HG03520 (cell line): ENCODE measurements around the gene PCDHAC1.

Experiments used
- ATAC-seq: cut with Tn5 transposase; IDR thresholded peaks from one replicate; pipeline ENCODE4 v1.9.1; 2021; ENCODE audit warnings: mild to moderate bottlenecking, moderate library complexity; ENCODE audit not compliant: unreplicated experiment

PCDHAC1 gene

DNA sequence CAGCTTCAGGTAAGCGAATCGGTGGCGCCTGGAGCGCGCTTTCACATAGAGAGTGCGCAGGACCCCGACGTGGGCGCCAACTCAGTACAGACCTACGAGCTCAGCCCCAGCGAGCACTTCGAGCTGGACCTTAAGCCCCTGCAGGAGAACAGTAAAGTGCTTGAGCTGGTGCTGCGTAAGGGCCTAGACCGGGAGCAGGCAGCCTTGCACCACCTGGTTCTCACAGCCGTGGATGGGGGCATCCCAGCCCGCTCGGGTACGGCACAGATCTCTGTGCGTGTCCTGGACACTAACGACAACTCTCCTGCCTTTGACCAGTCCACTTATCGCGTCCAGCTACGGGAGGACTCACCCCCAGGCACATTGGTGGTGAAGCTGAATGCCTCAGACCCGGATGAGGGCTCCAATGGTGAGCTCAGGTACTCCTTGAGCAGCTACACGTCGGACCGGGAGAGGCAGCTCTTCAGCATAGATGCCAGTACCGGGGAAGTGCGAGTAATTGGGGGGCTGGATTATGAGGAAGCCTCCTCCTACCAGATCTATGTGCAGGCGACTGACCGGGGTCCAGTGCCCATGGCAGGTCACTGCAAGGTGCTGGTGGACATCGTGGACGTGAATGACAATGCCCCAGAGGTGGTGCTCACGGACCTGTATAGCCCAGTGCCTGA, 41.3 kb downstream of the PCDHAC1 start:
- no peak for ATAC-seq

DNA sequence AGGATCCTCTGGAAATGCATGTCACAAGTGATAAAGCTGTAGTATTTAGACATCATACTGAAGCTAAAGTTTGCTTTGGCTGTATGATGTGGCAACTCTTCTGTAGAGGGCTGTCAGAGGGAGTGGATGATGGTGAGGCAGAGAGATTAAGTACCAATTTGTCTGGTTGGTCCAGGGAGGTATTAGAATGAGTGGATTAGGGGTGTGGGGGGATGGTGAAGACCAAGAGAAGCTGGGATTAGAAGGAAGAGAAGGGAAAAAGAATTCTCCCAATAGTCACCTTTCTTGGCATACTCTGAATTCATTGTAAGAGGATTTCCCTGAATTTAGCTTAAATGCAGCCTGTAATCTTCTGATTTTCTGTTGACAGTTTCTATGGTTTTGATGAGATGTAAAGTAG, 43.8 kb downstream of the PCDHAC1 start:
- no peak for ATAC-seq

DNA sequence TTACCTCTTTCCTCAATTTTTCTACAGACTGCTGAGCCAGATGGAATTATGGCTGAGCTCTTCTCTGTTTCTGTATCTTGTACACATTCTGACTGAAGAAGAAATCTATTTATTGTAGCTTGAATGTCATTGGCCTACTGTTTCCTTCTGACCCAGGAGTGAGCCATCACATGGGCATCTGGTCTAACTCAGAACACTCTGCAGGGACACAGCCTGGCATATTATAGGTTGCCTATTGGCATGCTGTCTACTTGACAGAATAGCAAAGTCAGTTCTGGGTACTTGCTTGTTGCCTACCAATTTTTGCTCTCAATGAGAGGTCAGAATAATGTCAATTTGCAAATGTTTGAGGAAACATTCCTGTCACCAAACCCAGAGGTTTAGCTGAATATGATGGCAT, 47.5 kb downstream of the PCDHAC1 start:
- ATAC-seq, result no peak

GRCh38 chr5:140977003-140977402, 50.9 kb downstream of the PCDHAC1 start:
- ATAC-seq, result no peak

DNA sequence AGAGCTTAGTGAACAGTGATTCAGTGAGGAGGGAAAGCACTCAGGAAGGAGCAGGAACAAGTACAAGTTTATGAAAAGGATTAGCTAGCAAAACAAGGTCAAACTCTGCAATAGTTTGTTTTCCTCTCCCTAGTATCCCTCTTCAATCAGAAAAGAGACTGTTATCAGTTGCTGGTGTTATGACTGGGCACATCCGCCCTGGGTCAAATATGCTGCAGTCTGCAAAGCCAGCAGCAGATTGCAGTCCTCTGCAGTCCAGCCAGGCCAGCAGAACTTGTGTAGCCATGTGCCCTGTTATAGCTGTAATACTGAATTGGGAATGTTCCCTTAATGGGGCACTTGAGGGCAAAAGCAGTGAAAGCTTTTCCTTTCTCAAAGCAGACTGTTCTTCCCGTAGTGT, 52.2 kb downstream of the PCDHAC1 start:
- ATAC-seq, result no peak

GRCh38 chr5:140978983-140979382, 52.9 kb downstream of the PCDHAC1 start:
- ATAC-seq, result no peak
